PC-9 (cell line): ENCODE measurements around the gene ZRANB1.

Source experiments
- CTCF ChIP-seq: fragments of 200-600 bp; sonication (generic); conservative IDR thresholded peaks from 2 replicates; pipeline ENCODE4 v1.6.1; 2017; ENCODE audit warnings: mixed run types, antibody characterized with exemption, mild to moderate bottlenecking, moderate library complexity
- EZH2 ChIP-seq: fragments of 200-600 bp; sonication (generic); IDR thresholded peaks from 2 replicates; pipeline ENCODE4 v1.8.0; 2017; ENCODE audit warnings: antibody characterized with exemption, low read depth

GRCh38 chr10:125027871-125028869 is 86.2 kb downstream of the ZRANB1 start:
- TF ChIP-seq CTCF = no peak
- TF ChIP-seq EZH2 = no peak
